ENCODE results near the gene PNMA8B.

DNA sequence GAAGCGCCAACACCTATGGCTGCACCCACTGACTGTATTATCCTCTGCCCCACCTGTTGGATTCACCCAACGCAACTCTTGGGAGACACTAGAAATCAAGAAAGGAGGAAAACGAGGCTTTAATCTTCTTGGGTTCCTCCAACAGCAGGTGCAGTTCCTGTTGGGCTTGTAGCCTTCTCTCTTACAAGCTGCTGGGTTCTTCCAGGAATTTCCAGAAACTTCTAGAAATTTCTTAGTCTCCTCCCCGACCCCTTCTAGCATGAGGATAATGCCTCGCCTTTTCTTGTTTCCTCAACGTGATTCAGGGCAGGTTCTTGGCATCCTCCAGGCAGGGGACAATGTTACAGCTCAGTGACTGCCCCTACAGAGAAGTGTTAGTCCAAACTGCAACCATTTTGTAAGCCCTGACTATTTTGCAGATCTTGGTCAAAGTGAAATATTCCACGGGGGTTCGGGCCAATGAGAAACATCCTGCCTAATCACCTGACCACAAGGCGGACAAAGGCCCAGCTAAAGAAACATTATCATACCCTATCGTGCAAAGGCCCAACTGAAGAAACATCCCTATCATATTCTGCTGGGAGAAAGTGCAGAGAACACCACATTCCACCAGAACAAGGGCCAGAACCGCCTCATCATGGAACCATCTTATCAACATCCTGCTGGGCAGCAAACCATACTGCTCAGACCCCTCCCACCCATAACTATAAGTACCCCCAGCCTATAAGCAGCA, 23.7 kb downstream of the PNMA8B start:
- no peak for TF ChIP-seq REST (IDR thresholded peaks at IDR 0.05; ENCODE audit: low read depth)
- no peak for TF ChIP-seq FOXM1 (IDR thresholded peaks at IDR 0.05; ENCODE audit: borderline replicate concordance, low read depth)
- TF ChIP-seq, protein P1, sequence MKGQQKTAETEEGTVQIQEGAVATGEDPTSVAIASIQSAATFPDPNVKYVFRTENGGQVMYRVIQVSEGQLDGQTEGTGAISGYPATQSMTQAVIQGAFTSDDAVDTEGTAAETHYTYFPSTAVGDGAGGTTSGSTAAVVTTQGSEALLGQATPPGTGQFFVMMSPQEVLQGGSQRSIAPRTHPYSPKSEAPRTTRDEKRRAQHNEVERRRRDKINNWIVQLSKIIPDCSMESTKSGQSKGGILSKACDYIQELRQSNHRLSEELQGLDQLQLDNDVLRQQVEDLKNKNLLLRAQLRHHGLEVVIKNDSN (IDR thresholded peaks at IDR 0.05), result no peak
- no peak for TF ChIP-seq CEBPB (IDR thresholded peaks at IDR 0.05)
- no peak for TF ChIP-seq YY1 (IDR thresholded peaks at IDR 0.05; ENCODE audit: low read depth)
- no peak for TF ChIP-seq NFIC (IDR thresholded peaks at IDR 0.05)
- no peak for TF ChIP-seq CREB1 (IDR thresholded peaks at IDR 0.05; ENCODE audit: low read depth)
- no peak for TF ChIP-seq EP300 (IDR thresholded peaks at IDR 0.05; ENCODE audit: borderline replicate concordance)
- TF ChIP-seq TAF1 (IDR thresholded peaks at IDR 0.05; ENCODE audit: low read depth), result no peak
- no peak for TF ChIP-seq TCF12 (IDR thresholded peaks at IDR 0.05; ENCODE audit: low read depth)

All from Ishikawa (cell line).